ENCODE results near the gene DUSP14. TPM values are rescaled to one million over a fixed set of nuclear protein-coding genes. Genes with fewer than 3 reads are reported as not detected.

The DUSP14 gene
- total and polyA plus RNA-seq, 9 of the 15 experiments (the other 6 are each of a cell fraction or from before 2014, with no cell fraction given): 20.2 to 74.0 (median 31.8) TPM

DNA sequence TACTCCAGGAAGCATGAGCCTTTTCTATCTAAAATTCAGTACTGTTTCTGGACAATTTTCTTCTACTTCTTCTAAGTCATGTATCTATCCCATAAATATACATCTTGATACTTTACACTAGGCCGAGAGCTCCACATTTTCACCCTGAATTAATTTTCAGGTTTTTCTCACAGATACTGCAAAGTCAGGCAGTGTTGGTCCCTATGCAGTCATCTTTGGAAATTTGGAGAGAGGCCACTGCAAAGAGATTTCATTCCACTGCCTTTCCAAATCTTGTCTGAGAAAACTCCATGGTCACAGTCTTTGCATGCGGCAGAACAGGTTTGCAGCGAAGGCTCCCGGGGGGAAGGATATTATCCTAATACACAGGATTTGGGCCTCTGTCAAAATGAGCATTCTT, 28.2 kb downstream of the DUSP14 start (continued):
- TF ChIP-seq, protein P1, sequence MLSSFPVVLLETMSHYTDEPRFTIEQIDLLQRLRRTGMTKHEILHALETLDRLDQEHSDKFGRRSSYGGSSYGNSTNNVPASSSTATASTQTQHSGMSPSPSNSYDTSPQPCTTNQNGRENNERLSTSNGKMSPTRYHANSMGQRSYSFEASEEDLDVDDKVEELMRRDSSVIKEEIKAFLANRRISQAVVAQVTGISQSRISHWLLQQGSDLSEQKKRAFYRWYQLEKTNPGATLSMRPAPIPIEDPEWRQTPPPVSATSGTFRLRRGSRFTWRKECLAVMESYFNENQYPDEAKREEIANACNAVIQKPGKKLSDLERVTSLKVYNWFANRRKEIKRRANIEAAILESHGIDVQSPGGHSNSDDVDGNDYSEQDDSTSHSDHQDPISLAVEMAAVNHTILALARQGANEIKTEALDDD (IDR thresholded peaks at IDR 0.05): no peak
- TF ChIP-seq, protein P2, sequence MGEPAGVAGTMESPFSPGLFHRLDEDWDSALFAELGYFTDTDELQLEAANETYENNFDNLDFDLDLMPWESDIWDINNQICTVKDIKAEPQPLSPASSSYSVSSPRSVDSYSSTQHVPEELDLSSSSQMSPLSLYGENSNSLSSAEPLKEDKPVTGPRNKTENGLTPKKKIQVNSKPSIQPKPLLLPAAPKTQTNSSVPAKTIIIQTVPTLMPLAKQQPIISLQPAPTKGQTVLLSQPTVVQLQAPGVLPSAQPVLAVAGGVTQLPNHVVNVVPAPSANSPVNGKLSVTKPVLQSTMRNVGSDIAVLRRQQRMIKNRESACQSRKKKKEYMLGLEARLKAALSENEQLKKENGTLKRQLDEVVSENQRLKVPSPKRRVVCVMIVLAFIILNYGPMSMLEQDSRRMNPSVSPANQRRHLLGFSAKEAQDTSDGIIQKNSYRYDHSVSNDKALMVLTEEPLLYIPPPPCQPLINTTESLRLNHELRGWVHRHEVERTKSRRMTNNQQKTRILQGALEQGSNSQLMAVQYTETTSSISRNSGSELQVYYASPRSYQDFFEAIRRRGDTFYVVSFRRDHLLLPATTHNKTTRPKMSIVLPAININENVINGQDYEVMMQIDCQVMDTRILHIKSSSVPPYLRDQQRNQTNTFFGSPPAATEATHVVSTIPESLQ (CRISPR knock-in tag; IDR thresholded peaks at IDR 0.05): no peak
- TF ChIP-seq ZNF175 (CRISPR knock-in tag; IDR thresholded peaks at IDR 0.05; ENCODE audit: low read depth): no peak
- no peak for TF ChIP-seq FOS (IDR thresholded peaks at IDR 0.05; ENCODE audit: extremely low read depth, insufficient read length)
- TF ChIP-seq PHB (CRISPR knock-in tag; IDR thresholded peaks at IDR 0.05): no peak
- no peak for TF ChIP-seq TAF7 (tag; IDR thresholded peaks at IDR 0.05)
- TF ChIP-seq, protein P3, sequence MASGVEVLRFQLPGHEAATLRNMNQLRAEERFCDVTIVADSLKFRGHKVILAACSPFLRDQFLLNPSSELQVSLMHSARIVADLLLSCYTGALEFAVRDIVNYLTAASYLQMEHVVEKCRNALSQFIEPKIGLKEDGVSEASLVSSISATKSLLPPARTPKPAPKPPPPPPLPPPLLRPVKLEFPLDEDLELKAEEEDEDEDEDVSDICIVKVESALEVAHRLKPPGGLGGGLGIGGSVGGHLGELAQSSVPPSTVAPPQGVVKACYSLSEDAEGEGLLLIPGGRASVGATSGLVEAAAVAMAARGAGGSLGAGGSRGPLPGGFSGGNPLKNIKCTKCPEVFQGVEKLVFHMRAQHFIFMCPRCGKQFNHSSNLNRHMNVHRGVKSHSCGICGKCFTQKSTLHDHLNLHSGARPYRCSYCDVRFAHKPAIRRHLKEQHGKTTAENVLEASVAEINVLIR (CRISPR knock-in tag; IDR thresholded peaks at IDR 0.05): no peak
- TF ChIP-seq, protein P4, sequence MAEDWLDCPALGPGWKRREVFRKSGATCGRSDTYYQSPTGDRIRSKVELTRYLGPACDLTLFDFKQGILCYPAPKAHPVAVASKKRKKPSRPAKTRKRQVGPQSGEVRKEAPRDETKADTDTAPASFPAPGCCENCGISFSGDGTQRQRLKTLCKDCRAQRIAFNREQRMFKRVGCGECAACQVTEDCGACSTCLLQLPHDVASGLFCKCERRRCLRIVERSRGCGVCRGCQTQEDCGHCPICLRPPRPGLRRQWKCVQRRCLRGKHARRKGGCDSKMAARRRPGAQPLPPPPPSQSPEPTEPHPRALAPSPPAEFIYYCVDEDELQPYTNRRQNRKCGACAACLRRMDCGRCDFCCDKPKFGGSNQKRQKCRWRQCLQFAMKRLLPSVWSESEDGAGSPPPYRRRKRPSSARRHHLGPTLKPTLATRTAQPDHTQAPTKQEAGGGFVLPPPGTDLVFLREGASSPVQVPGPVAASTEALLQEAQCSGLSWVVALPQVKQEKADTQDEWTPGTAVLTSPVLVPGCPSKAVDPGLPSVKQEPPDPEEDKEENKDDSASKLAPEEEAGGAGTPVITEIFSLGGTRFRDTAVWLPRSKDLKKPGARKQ (CRISPR knock-in tag; IDR thresholded peaks at IDR 0.05): no peak
